OCI-LY1 (cell line): ENCODE data around the gene GALNT5.

Experiments used
- H2AFZ ChIP-seq: fragments of 200-600 bp; sonication (generic), shearing (Covaris generic); 2 replicates; pipeline ENCODE4 v1.6.0; 2014; ENCODE audit warnings: antibody characterized with exemption, mild to moderate bottlenecking, low read length
- H3F3A ChIP-seq: fragments of 200-600 bp; sonication (generic), shearing (Covaris generic); 2 replicates; pipeline ENCODE4 v1.6.0; 2014; ENCODE audit warnings: mild to moderate bottlenecking, antibody characterized with exemption, low read length, moderate library complexity; ENCODE audit not compliant: insufficient read depth
- H3K27ac ChIP-seq: fragments of 200-600 bp; sonication (generic); 2 replicates; pipeline ENCODE4 v1.5.1; 2014; ENCODE audit warnings: low read length, mixed run types, mild to moderate bottlenecking, low read depth; ENCODE audit not compliant: poor library complexity, severe bottlenecking
- H3K27me3 ChIP-seq: fragments of 200-600 bp; sonication (generic); 2 replicates; pipeline ENCODE4 v1.6.0; 2014; ENCODE audit warnings: antibody characterized with exemption, mild to moderate bottlenecking, low read length, moderate library complexity; ENCODE audit not compliant: insufficient read depth
- H3K36me3 ChIP-seq: fragments of 200-600 bp; sonication (generic); 2 replicates; pipeline ENCODE4 v1.6.1; 2014; ENCODE audit warnings: mild to moderate bottlenecking, antibody characterized with exemption, low read length, moderate library complexity, mixed read lengths; ENCODE audit not compliant: insufficient read depth
- H3K4me1 ChIP-seq: fragments of 200-600 bp; sonication (generic); 2 replicates; pipeline ENCODE4 v1.5.1; 2014; ENCODE audit warnings: mild to moderate bottlenecking, low read length, moderate library complexity; ENCODE audit not compliant: insufficient read depth, severe bottlenecking
- H3K4me2 ChIP-seq: fragments of 200-600 bp; sonication (generic), shearing (Covaris generic); 2 replicates; pipeline ENCODE4 v1.6.1; 2014; ENCODE audit warnings: low read length
- H3K4me3 ChIP-seq: fragments of 200-600 bp; sonication (generic); 2 replicates; pipeline ENCODE4 v1.5.1; 2014; ENCODE audit warnings: low read length, low read depth, mild to moderate bottlenecking, mixed read lengths; ENCODE audit not compliant: poor library complexity, severe bottlenecking
- H3K79me2 ChIP-seq: fragments of 200-600 bp; shearing (Covaris generic); 2 replicates; pipeline ENCODE4 v1.6.1; 2016; ENCODE audit warnings: mixed run types, low read length, mixed read lengths; ENCODE audit not compliant: insufficient read depth
- H3K9ac ChIP-seq: fragments of 200-600 bp; sonication (generic), shearing (Covaris generic); 2 replicates; pipeline ENCODE4 v1.6.1; 2014; ENCODE audit warnings: mild to moderate bottlenecking, low read length, mixed read lengths
- H3K9me2 ChIP-seq: fragments of 200-600 bp; sonication (generic), shearing (Covaris generic); 2 replicates; pipeline ENCODE4 v1.6.1; 2014; ENCODE audit warnings: low read depth, mild to moderate bottlenecking, low read length, mixed read lengths
- H3K9me3 ChIP-seq: fragments of 200-600 bp; shearing (Covaris generic); 2 replicates; pipeline ENCODE4 v1.6.1; 2014; ENCODE audit warnings: low read length, mixed read lengths
- H4K20me1 ChIP-seq: fragments of 200-600 bp; sonication (generic), shearing (Covaris generic); 2 replicates; pipeline ENCODE4 v1.6.0; 2016; ENCODE audit warnings: mild to moderate bottlenecking, low read length; ENCODE audit not compliant: insufficient read depth
- CTCF ChIP-seq: fragments of 200-600 bp; sonication (generic), shearing (Covaris generic); IDR thresholded peaks from 2 replicates; pipeline ENCODE4 v1.5.1; 2017; ENCODE audit warnings: mild to moderate bottlenecking, antibody characterized with exemption, low read length, moderate library complexity, mixed read lengths
- EZH2 ChIP-seq: fragments of 200-600 bp; sonication (generic), shearing (Covaris generic); IDR thresholded peaks from 2 replicates; pipeline ENCODE4 v1.8.0; 2017; ENCODE audit warnings: borderline replicate concordance, mixed run types, mild to moderate bottlenecking, antibody characterized with exemption, low read length, moderate library complexity, mixed read lengths

GALNT5 gene

GRCh38 chr2:157283468-157283867, 26.0 kb downstream of the GALNT5 start:
- Histone ChIP-seq H2AFZ (no peak overlapping the region), H4K20me1 (no peaks in the 10 kb centered on the region), H3K4me1 (no peaks in the 10 kb centered on the region), H3K36me3 (no peaks in the 10 kb centered on the region), H3K9ac (no peak overlapping the region), H3K27me3 (no peaks in the 10 kb centered on the region), H3K27ac (no peak overlapping the region), H3K4me2 (no peak overlapping the region), H3K9me2 (no peaks in the 10 kb centered on the region), H3K9me3 (no peaks in the 10 kb centered on the region), H3F3A (no peaks in the 10 kb centered on the region), H3K79me2 (no peaks in the 10 kb centered on the region), H3K4me3 (no peak overlapping the region)
- TF ChIP-seq CTCF (no peak), EZH2 (no peak)

- no peaks in the 10 kb centered on the region for H3K9me3 ChIP-seq
- TF ChIP-seq EZH2: no peak
These were observed 29.7 kb downstream of the GALNT5 start for GRCh38 chr2:157287160-157287559.

GRCh38 chr2:157290525-157290924, 33.0 kb downstream of the GALNT5 start:
- Histone ChIP-seq H2AFZ (no peak overlapping the region), H3K4me1 (no peaks in the 10 kb centered on the region), H3K9ac (no peak overlapping the region), H3K79me2 (no peaks in the 10 kb centered on the region), H3F3A (no peaks in the 10 kb centered on the region), H3K4me2 (no peak overlapping the region), H4K20me1 (no peaks in the 10 kb centered on the region), H3K9me2 (no peaks in the 10 kb centered on the region), H3K27me3 (no peaks in the 10 kb centered on the region), H3K9me3 (no peaks in the 10 kb centered on the region), H3K27ac (no peak overlapping the region), H3K4me3 (no peak overlapping the region), H3K36me3 (no peaks in the 10 kb centered on the region)
- TF ChIP-seq EZH2 (no peak), CTCF (no peak)

More at GRCh38 chr2:157287160-157287559, 29.7 kb downstream of the GALNT5 start:
- no peaks in the 10 kb centered on the region for H3K27me3 ChIP-seq
- H3K9ac ChIP-seq: no peak overlapping the region
- no peak overlapping the region for H3K27ac ChIP-seq
- no peaks in the 10 kb centered on the region for H3K4me1 ChIP-seq
- H3K9me2 ChIP-seq: no peaks in the 10 kb centered on the region
- H4K20me1 ChIP-seq: no peaks in the 10 kb centered on the region
- H3K4me3 ChIP-seq: no peak overlapping the region
- no peaks in the 10 kb centered on the region for H3K36me3 ChIP-seq
- no peak overlapping the region for H2AFZ ChIP-seq
- no peak overlapping the region for H3K4me2 ChIP-seq
- no peaks in the 10 kb centered on the region for H3F3A ChIP-seq
- no peaks in the 10 kb centered on the region for H3K79me2 ChIP-seq

- no peak for TF ChIP-seq EZH2
- Histone ChIP-seq H3K27ac (no peak overlapping the region), H4K20me1 (no peaks in the 10 kb centered on the region), H3K9me2 (no peaks in the 10 kb centered on the region), H3K27me3 (no peaks in the 10 kb centered on the region), H3K36me3 (no peaks in the 10 kb centered on the region), H3K4me3 (no peak overlapping the region), H3K79me2 (no peaks in the 10 kb centered on the region), H3K4me2 (no peak overlapping the region), H3K9ac (no peak overlapping the region), H3K4me1 (no peaks in the 10 kb centered on the region), H2AFZ (no peak overlapping the region), H3K9me3 (no peaks in the 10 kb centered on the region), H3F3A (no peaks in the 10 kb centered on the region)
These were observed 33.5 kb downstream of the GALNT5 start for GRCh38 chr2:157291018-157291417.
